ENCODE results near the gene MRAS. TPM values are rescaled to one million over a fixed set of nuclear protein-coding genes. Genes with fewer than 3 reads are reported as not detected.

Gene MRAS
- total RNA-seq, 1 donor from 2014 or later, result 55.4 TPM

GRCh38 chr3:138417559-138417982 is 69.2 kb downstream of the MRAS start:
- Mint-ChIP-seq H3K4me1 (ENCODE audit: low read depth, unreplicated experiment) (peaks cover 16% of the 10 kb centered on the region), H3K9me3 (ENCODE audit: unreplicated experiment) (peaks cover 2% of the 10 kb centered on the region), H3K36me3 (ENCODE audit: low read depth, unreplicated experiment) (peaks cover 2% of the 10 kb centered on the region), H3K27ac (ENCODE audit: unreplicated experiment) (no peak overlapping the region), H3K4me3 (ENCODE audit: unreplicated experiment) (no peak overlapping the region), H3K27me3 (ENCODE audit: low read depth, unreplicated experiment) (no peaks in the 10 kb centered on the region)
- Histone ChIP-seq H4K20me1 (ENCODE audit: insufficient read depth, low read length) (no peaks in the 10 kb centered on the region), H2AFZ (ENCODE audit: low read depth, low read length) (no peak overlapping the region), H3K27ac (ENCODE audit: low read depth, low read length) (no peak overlapping the region), H3K27me3 (ENCODE audit: insufficient read depth, low read length) (no peaks in the 10 kb centered on the region), H3K9me3 (ENCODE audit: insufficient read depth, low read depth, low read length) (no peaks in the 10 kb centered on the region), H3K79me2 (ENCODE audit: insufficient read depth, low read length) (no peaks in the 10 kb centered on the region), H3K4me3 (ENCODE audit: insufficient read depth, low read depth, low read length) (no peak overlapping the region), H3K4me2 (ENCODE audit: low read length) (no peak overlapping the region), H3K4me1 (ENCODE audit: insufficient read depth, low read length) (no peaks in the 10 kb centered on the region), H3K9ac (ENCODE audit: low read length) (no peak overlapping the region), H3K36me3 (ENCODE audit: insufficient read depth, low read length) (no peaks in the 10 kb centered on the region)
- FAIRE-seq, result peak; percentile 62
- TF ChIP-seq CTCF (IDR thresholded peaks at IDR 0.05; ENCODE audit: insufficient read depth, low read depth, low read length), result peak; percentile 96
- no peak for TF ChIP-seq EZH2 (IDR thresholded peaks at IDR 0.05; ENCODE audit: insufficient read depth, low read length)
- peak; percentile 53 for DNase-seq (ENCODE audit: low read depth)

- no peaks in the 10 kb centered on the region for H3K4me1 ChIP-seq (ENCODE audit: insufficient read depth, low read length)
- no peak for TF ChIP-seq EZH2 (IDR thresholded peaks at IDR 0.05; ENCODE audit: insufficient read depth, low read length)
- no peak for TF ChIP-seq CTCF (IDR thresholded peaks at IDR 0.05; ENCODE audit: insufficient read depth, low read depth, low read length)
- DNase-seq (ENCODE audit: low read depth), result no peak
- no peak overlapping the region for H3K4me3 ChIP-seq (ENCODE audit: insufficient read depth, low read depth, low read length)
- H3K79me2 ChIP-seq (ENCODE audit: insufficient read depth, low read length), result no peaks in the 10 kb centered on the region
- no peak for FAIRE-seq
- no peak overlapping the region for H3K9ac ChIP-seq (ENCODE audit: low read length)
- Mint-ChIP-seq H3K27ac (ENCODE audit: unreplicated experiment) (no peak overlapping the region), H3K36me3 (ENCODE audit: low read depth, unreplicated experiment) (peaks cover 2% of the 10 kb centered on the region), H3K4me1 (ENCODE audit: low read depth, unreplicated experiment) (peaks cover 7% of the 10 kb centered on the region), H3K9me3 (ENCODE audit: unreplicated experiment) (peaks cover 2% of the 10 kb centered on the region), H3K27me3 (ENCODE audit: low read depth, unreplicated experiment) (no peaks in the 10 kb centered on the region), H3K4me3 (ENCODE audit: unreplicated experiment) (no peak overlapping the region)
- no peaks in the 10 kb centered on the region for H3K9me3 ChIP-seq (ENCODE audit: insufficient read depth, low read depth, low read length)
- H3K27me3 ChIP-seq (ENCODE audit: insufficient read depth, low read length), result no peaks in the 10 kb centered on the region
- no peak overlapping the region for H3K4me2 ChIP-seq (ENCODE audit: low read length)
- H3K36me3 ChIP-seq (ENCODE audit: insufficient read depth, low read length), result no peaks in the 10 kb centered on the region
- no peak overlapping the region for H2AFZ ChIP-seq (ENCODE audit: low read depth, low read length)
- H4K20me1 ChIP-seq (ENCODE audit: insufficient read depth, low read length), result no peaks in the 10 kb centered on the region
- H3K27ac ChIP-seq (ENCODE audit: low read depth, low read length), result no peak overlapping the region
These were observed 70.3 kb downstream of the MRAS start for GRCh38 chr3:138418601-138419206.

- H3K79me2 ChIP-seq (ENCODE audit: insufficient read depth, low read length), result no peaks in the 10 kb centered on the region
- Mint-ChIP-seq H3K4me1 (ENCODE audit: low read depth, unreplicated experiment) (no peaks in the 10 kb centered on the region), H3K27ac (ENCODE audit: unreplicated experiment) (no peak overlapping the region), H3K4me3 (ENCODE audit: unreplicated experiment) (no peak overlapping the region), H3K27me3 (ENCODE audit: low read depth, unreplicated experiment) (no peaks in the 10 kb centered on the region), H3K36me3 (ENCODE audit: low read depth, unreplicated experiment) (no peaks in the 10 kb centered on the region), H3K9me3 (ENCODE audit: unreplicated experiment) (peaks cover 2% of the 10 kb centered on the region)
- FAIRE-seq, result no peak
- H3K4me3 ChIP-seq (ENCODE audit: insufficient read depth, low read depth, low read length), result no peak overlapping the region
- no peaks in the 10 kb centered on the region for H3K36me3 ChIP-seq (ENCODE audit: insufficient read depth, low read length)
- no peaks in the 10 kb centered on the region for H4K20me1 ChIP-seq (ENCODE audit: insufficient read depth, low read length)
- H3K27ac ChIP-seq (ENCODE audit: low read depth, low read length), result no peak overlapping the region
- no peaks in the 10 kb centered on the region for H3K27me3 ChIP-seq (ENCODE audit: insufficient read depth, low read length)
- no peak overlapping the region for H3K4me2 ChIP-seq (ENCODE audit: low read length)
- H3K4me1 ChIP-seq (ENCODE audit: insufficient read depth, low read length), result no peaks in the 10 kb centered on the region
- DNase-seq (ENCODE audit: low read depth), result no peak
- no peak overlapping the region for H3K9ac ChIP-seq (ENCODE audit: low read length)
- H2AFZ ChIP-seq (ENCODE audit: low read depth, low read length), result no peak overlapping the region
- H3K9me3 ChIP-seq (ENCODE audit: insufficient read depth, low read depth, low read length), result no peaks in the 10 kb centered on the region
- TF ChIP-seq EZH2 (IDR thresholded peaks at IDR 0.05; ENCODE audit: insufficient read depth, low read length) (no peak), CTCF (IDR thresholded peaks at IDR 0.05; ENCODE audit: insufficient read depth, low read depth, low read length) (no peak)
These were observed 74.9 kb downstream of the MRAS start for GRCh38 chr3:138423316-138423715.
